ENCODE data around the gene LRRC71. TPM values are rescaled to one million over a fixed set of nuclear protein-coding genes. Genes with fewer than 3 reads are reported as not detected.

Gene LRRC71
- total and polyA plus RNA-seq, 2 donors (not counting 1 experiment from before 2014, with no cell fraction given): not detected

DNA sequence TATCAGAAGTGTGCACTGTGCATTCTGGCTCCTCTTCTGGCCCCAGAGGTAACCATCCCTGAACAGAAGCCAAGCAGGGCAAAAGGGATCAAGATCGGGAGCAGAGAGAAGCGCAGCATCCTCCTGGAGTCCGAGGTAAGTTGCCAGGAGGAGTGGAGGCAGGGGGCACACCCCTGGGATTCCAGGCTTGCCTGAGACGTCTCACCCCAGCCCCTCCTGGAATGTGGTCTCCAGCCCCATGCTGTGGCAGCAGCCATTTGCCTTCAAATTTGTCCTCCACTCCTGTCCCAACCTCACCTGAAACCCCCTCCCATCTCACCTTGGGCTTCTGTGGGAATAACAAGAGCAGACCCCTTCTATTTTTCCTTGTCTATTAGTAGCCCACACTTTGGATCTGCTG, 10.1 kb downstream of the LRRC71 start:
- Mint-ChIP-seq H3K4me1 (peaks cover 8% of the 10 kb centered on the region), H3K27me3 (peaks cover 77% of the 10 kb centered on the region), H3K27ac (no peak overlapping the region), H3K4me3 (no peak overlapping the region), H3K9me3 (ENCODE audit: insufficient read depth) (no peaks in the 10 kb centered on the region)
- ATAC-seq (ENCODE audit: low read depth): no peak
- TF ChIP-seq CTCF (IDR thresholded peaks at IDR 0.05) (no peak), EZH2 (IDR thresholded peaks at IDR 0.05; ENCODE audit: borderline replicate concordance, insufficient read depth, low read depth, low read length, poor library complexity, severe bottlenecking) (no peak)
- H2AFZ ChIP-seq (ENCODE audit: insufficient read depth, low read depth, low read length, poor library complexity, severe bottlenecking): no peak overlapping the region
- H3K4me1 ChIP-seq (ENCODE audit: control insufficient read depth in 2 of 2, insufficient read depth in 2 of 2, low read length in 2 of 2): peaks cover 8% of the 10 kb centered on the region in 2 donors
- H3K79me2 ChIP-seq (ENCODE audit: control insufficient read depth, insufficient read depth, low read length): no peaks in the 10 kb centered on the region
- no peak overlapping the region for H3K27ac ChIP-seq (ENCODE audit: low read length in 2 of 2)
- ChIA-PET POLR2A (interaction anchor here (0.7 kb wide), 1 partner anchor 13 kb away, joined by 5 read pairs; no protein-coding TSS in a partner anchor), CTCF (no interaction called here)
- no peaks in the 10 kb centered on the region for H3K9me3 ChIP-seq (ENCODE audit: control extremely low read depth in 1 of 3, control insufficient read depth in 2 of 3, insufficient read depth in 1 of 3, low read length in 2 of 3)
- DNase-seq: no peak
- H3K4me3 ChIP-seq (ENCODE audit: control extremely low read depth in 1 of 5, extremely low read depth in 1 of 5, insufficient read depth in 1 of 5, low read depth in 2 of 5, low read length in 4 of 5): no peak overlapping the region
- no peak overlapping the region for H3K9ac ChIP-seq (ENCODE audit: low read length)
- H3K4me2 ChIP-seq (replicated peaks; ENCODE audit: low read depth, low read length, poor library complexity, severe bottlenecking): no peak overlapping the region
- intact Hi-C loops (cut with micrococcal nuclease): no loop called here
- H4K20me1 ChIP-seq (ENCODE audit: control insufficient read depth, insufficient read depth, low read length, poor library complexity, severe bottlenecking): no peaks in the 10 kb centered on the region
- peaks cover 0 to 45% (median 12%) of the 10 kb centered on the region in 4 experiments for H3K27me3 ChIP-seq (replicated peaks in 1 of 4; ENCODE audit: control extremely low read depth in 1 of 4, control insufficient read depth in 3 of 4, insufficient read depth in 4 of 4, low read length in 3 of 4)
- 72% methylated on average over 4 of the region's 4 CpGs for WGBS (ENCODE audit: insufficient coverage)
- no peaks in the 10 kb centered on the region for H3K36me3 ChIP-seq (replicated peaks in 1 of 2; ENCODE audit: control extremely low read depth in 1 of 2, control insufficient read depth in 1 of 2, extremely low read depth in 1 of 2, insufficient read depth in 2 of 2, low read length in 1 of 2)

DNA sequence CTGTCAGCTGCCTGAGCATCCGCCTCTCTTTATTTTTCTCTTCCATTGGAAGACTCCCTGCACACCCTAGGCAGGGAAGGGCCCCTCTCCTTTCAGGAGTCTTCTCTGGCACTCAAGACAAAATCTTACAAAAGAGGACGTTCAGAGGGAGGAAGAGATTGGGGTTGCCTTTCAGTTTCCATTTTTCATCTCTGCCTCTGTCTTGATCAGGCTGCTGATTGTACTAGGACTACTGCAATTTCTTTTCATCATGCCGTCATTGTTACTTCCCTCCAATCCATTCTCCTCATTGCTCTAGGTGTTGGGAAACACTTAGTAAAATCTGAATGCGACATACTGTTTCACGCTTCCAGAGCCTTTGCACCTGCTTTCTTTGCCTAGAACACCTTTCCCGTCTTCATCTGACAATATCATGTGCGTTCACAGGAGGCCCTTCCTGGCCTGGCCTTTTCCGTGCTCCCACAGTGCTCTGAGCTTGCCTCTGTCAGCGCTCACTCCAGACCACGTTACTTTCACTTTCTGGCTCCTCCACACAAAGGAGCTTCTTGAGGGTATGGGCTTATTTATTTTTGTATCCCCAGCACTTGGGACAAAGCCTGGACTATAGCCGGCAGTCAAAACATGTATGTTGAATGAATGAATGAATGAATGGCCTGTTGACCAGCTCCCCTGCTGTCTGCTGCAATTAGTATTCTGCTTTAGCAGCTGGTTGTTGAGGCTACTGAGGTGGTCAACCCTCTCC, 10.9 kb downstream of the LRRC71 start:
- POLR2A ChIA-PET: interaction anchor here (0.7 kb wide), 1 partner anchor 14 kb away, joined by 5 read pairs; no protein-coding TSS in a partner anchor
- peaks cover 0 to 38% (median 8%) of the 10 kb centered on the region in 4 experiments for H3K27me3 ChIP-seq (replicated peaks in 1 of 4; ENCODE audit: control extremely low read depth in 1 of 4, control insufficient read depth in 3 of 4, insufficient read depth in 4 of 4, low read length in 3 of 4)
- intact Hi-C loops (cut with micrococcal nuclease): no loop called here
- no peaks in the 10 kb centered on the region for H3K9me3 ChIP-seq (ENCODE audit: control extremely low read depth in 1 of 3, control insufficient read depth in 2 of 3, insufficient read depth in 1 of 3, low read length in 2 of 3)
- H3K9ac ChIP-seq (ENCODE audit: low read length): no peak overlapping the region
- Mint-ChIP-seq H3K9me3 (ENCODE audit: insufficient read depth) (no peaks in the 10 kb centered on the region), H3K27me3 (peaks cover 70% of the 10 kb centered on the region), H3K27ac (no peak overlapping the region), H3K4me3 (no peak overlapping the region), H3K4me1 (peaks cover 8% of the 10 kb centered on the region)
- no peaks in the 10 kb centered on the region for H3K79me2 ChIP-seq (ENCODE audit: control insufficient read depth, insufficient read depth, low read length)
- H3K4me2 ChIP-seq (replicated peaks; ENCODE audit: low read depth, low read length, poor library complexity, severe bottlenecking): no peak overlapping the region
- H3K4me3 ChIP-seq (ENCODE audit: control extremely low read depth in 1 of 5, extremely low read depth in 1 of 5, insufficient read depth in 1 of 5, low read depth in 2 of 5, low read length in 4 of 5): no peak overlapping the region
- DNase-seq (no peak), ATAC-seq (ENCODE audit: low read depth) (no peak)
- 76% methylated on average over 7 of the region's 11 CpGs for WGBS (ENCODE audit: insufficient coverage)
- no peaks in the 10 kb centered on the region for H4K20me1 ChIP-seq (ENCODE audit: control insufficient read depth, insufficient read depth, low read length, poor library complexity, severe bottlenecking)
- CTCF ChIA-PET: no interaction called here
- TF ChIP-seq CTCF (IDR thresholded peaks at IDR 0.05) (no peak), EZH2 (IDR thresholded peaks at IDR 0.05; ENCODE audit: borderline replicate concordance, insufficient read depth, low read depth, low read length, poor library complexity, severe bottlenecking) (no peak)
- no peak overlapping the region for H3K27ac ChIP-seq (ENCODE audit: low read length in 2 of 2)
- peaks cover 8% of the 10 kb centered on the region in 2 donors for H3K4me1 ChIP-seq (ENCODE audit: control insufficient read depth in 2 of 2, insufficient read depth in 2 of 2, low read length in 2 of 2)
- no peak overlapping the region for H2AFZ ChIP-seq (ENCODE audit: insufficient read depth, low read depth, low read length, poor library complexity, severe bottlenecking)
- no peaks in the 10 kb centered on the region for H3K36me3 ChIP-seq (replicated peaks in 1 of 2; ENCODE audit: control extremely low read depth in 1 of 2, control insufficient read depth in 1 of 2, extremely low read depth in 1 of 2, insufficient read depth in 2 of 2, low read length in 1 of 2)
